Measurements from ENCODE around the gene ZNF711.
A peak's percentile ranks its signal among the peaks of the same experiment; 100 is the strongest.

Gene ZNF711

DNA sequence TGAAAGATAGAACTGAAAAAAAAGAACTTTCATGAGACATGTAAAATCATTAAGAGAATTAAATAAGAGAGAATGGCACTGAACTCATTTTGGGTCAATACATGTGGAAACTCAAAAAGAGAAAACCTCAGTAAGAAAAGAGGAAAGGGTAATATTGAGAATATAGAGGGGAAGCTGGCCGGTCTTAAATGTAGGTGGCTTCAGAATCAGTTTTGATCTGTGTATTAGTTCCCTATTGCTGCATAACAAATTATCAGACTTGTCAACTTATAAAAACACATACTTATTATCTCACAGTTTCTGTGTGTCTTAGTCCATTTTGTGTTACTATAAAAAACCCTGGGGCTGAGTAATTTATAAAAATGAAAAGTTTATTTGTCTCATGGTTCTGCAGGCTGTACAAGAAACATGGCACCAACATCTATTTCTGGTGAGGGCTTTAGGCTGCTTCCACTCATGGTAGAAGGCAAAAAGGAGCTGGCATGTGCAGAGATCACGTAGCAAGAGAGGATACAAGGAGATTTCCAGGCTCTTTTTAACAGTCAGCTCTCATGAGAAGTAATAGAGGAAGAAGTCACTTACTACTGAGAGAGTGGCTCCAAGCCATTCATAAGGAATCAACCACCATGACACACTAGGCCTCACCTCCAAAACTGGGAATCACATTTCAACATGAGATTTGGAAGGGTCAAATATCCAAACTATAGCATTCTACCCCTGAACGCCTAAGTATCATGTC lies 29.8 kb upstream of the ZNF711 start:
- no peak overlapping the region for H3K4me3 ChIP-seq (ENCODE audit: low read length, poor library complexity, severe bottlenecking)
- no peaks in the 10 kb centered on the region for H3K36me3 ChIP-seq (ENCODE audit: insufficient read depth, low read length)
- no peaks in the 10 kb centered on the region for H3K27me3 ChIP-seq (ENCODE audit: insufficient read depth, low read length, poor library complexity, severe bottlenecking)
- H4K20me1 ChIP-seq (ENCODE audit: insufficient read depth, low read length, poor library complexity, severe bottlenecking) = no peaks in the 10 kb centered on the region
- TF ChIP-seq, protein P1, sequence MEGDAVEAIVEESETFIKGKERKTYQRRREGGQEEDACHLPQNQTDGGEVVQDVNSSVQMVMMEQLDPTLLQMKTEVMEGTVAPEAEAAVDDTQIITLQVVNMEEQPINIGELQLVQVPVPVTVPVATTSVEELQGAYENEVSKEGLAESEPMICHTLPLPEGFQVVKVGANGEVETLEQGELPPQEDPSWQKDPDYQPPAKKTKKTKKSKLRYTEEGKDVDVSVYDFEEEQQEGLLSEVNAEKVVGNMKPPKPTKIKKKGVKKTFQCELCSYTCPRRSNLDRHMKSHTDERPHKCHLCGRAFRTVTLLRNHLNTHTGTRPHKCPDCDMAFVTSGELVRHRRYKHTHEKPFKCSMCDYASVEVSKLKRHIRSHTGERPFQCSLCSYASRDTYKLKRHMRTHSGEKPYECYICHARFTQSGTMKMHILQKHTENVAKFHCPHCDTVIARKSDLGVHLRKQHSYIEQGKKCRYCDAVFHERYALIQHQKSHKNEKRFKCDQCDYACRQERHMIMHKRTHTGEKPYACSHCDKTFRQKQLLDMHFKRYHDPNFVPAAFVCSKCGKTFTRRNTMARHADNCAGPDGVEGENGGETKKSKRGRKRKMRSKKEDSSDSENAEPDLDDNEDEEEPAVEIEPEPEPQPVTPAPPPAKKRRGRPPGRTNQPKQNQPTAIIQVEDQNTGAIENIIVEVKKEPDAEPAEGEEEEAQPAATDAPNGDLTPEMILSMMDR (conservative IDR thresholded peaks at IDR 0.05; ENCODE audit: low read length) = no peak
- TF ChIP-seq EZH2phosphoT487 (IDR thresholded peaks at IDR 0.05; ENCODE audit: borderline replicate concordance) = no peak
- H3K4me1 ChIP-seq (ENCODE audit: insufficient read depth, low read length, poor library complexity, severe bottlenecking) = no peaks in the 10 kb centered on the region
- no peaks in the 10 kb centered on the region for H3K9me3 ChIP-seq (ENCODE audit: insufficient read depth, low read depth, low read length)
- H3F3A ChIP-seq (ENCODE audit: low read depth) = no peaks in the 10 kb centered on the region
- H3K79me2 ChIP-seq (ENCODE audit: insufficient read depth, low read length) = no peaks in the 10 kb centered on the region
- no peaks in the 10 kb centered on the region for H3K9me2 ChIP-seq (replicated peaks; ENCODE audit: low read depth, low read length)
- H3K4me2 ChIP-seq (ENCODE audit: low read depth, low read length, poor library complexity, severe bottlenecking) = no peak overlapping the region
- H3K9ac ChIP-seq (ENCODE audit: low read depth, low read length, poor library complexity, severe bottlenecking) = no peak overlapping the region
- H2AFZ ChIP-seq (ENCODE audit: low read length) = no peak overlapping the region

- no peaks in the 10 kb centered on the region for H3K27me3 ChIP-seq (ENCODE audit: insufficient read depth, low read length, poor library complexity, severe bottlenecking)
- H3K79me2 ChIP-seq (ENCODE audit: insufficient read depth, low read length) = no peaks in the 10 kb centered on the region
- no peaks in the 10 kb centered on the region for H4K20me1 ChIP-seq (ENCODE audit: insufficient read depth, low read length, poor library complexity, severe bottlenecking)
- no peak overlapping the region for H2AFZ ChIP-seq (ENCODE audit: low read length)
- no peak overlapping the region for H3K4me3 ChIP-seq (ENCODE audit: low read length, poor library complexity, severe bottlenecking)
- H3K36me3 ChIP-seq (ENCODE audit: insufficient read depth, low read length) = no peaks in the 10 kb centered on the region
- H3F3A ChIP-seq (ENCODE audit: low read depth) = no peaks in the 10 kb centered on the region
- H3K9me3 ChIP-seq (ENCODE audit: insufficient read depth, low read depth, low read length) = no peaks in the 10 kb centered on the region
- no peak overlapping the region for H3K4me2 ChIP-seq (ENCODE audit: low read depth, low read length, poor library complexity, severe bottlenecking)
- no peak overlapping the region for H3K9ac ChIP-seq (ENCODE audit: low read depth, low read length, poor library complexity, severe bottlenecking)
- no peak for TF ChIP-seq EZH2phosphoT487 (IDR thresholded peaks at IDR 0.05; ENCODE audit: borderline replicate concordance)
- TF ChIP-seq, protein P1 (conservative IDR thresholded peaks at IDR 0.05; ENCODE audit: low read length) = no peak
- no peaks in the 10 kb centered on the region for H3K9me2 ChIP-seq (replicated peaks; ENCODE audit: low read depth, low read length)
- no peaks in the 10 kb centered on the region for H3K4me1 ChIP-seq (ENCODE audit: insufficient read depth, low read length, poor library complexity, severe bottlenecking)
These were observed 27.8 kb upstream of the ZNF711 start for GRCh38 chrX:85215946-85216345.

GRCh38 chrX:85221361-85221760 lies 22.4 kb upstream of the ZNF711 start:
- Histone ChIP-seq H3K27me3 (ENCODE audit: insufficient read depth, low read length, poor library complexity, severe bottlenecking) (no peaks in the 10 kb centered on the region), H3K4me2 (ENCODE audit: low read depth, low read length, poor library complexity, severe bottlenecking) (peak overlapping the region; percentile 11), H3F3A (ENCODE audit: low read depth) (no peaks in the 10 kb centered on the region), H3K9ac (ENCODE audit: low read depth, low read length, poor library complexity, severe bottlenecking) (no peak overlapping the region), H3K9me2 (replicated peaks; ENCODE audit: low read depth, low read length) (no peaks in the 10 kb centered on the region), H4K20me1 (ENCODE audit: insufficient read depth, low read length, poor library complexity, severe bottlenecking) (no peaks in the 10 kb centered on the region), H2AFZ (ENCODE audit: low read length) (peak overlapping the region; percentile 73), H3K4me1 (ENCODE audit: insufficient read depth, low read length, poor library complexity, severe bottlenecking) (no peaks in the 10 kb centered on the region), H3K9me3 (ENCODE audit: insufficient read depth, low read depth, low read length) (no peaks in the 10 kb centered on the region), H3K36me3 (ENCODE audit: insufficient read depth, low read length) (no peaks in the 10 kb centered on the region), H3K4me3 (ENCODE audit: low read length, poor library complexity, severe bottlenecking) (no peak overlapping the region), H3K79me2 (ENCODE audit: insufficient read depth, low read length) (no peaks in the 10 kb centered on the region)
- TF ChIP-seq, protein P1 (conservative IDR thresholded peaks at IDR 0.05; ENCODE audit: low read length) = no peak
- TF ChIP-seq EZH2phosphoT487 (IDR thresholded peaks at IDR 0.05; ENCODE audit: borderline replicate concordance) = no peak

Measured in Loucy (cell line).